ENCODE measurements around the gene ACOD1. TPM values are rescaled to one million over a fixed set of nuclear protein-coding genes. Genes with fewer than 3 reads are reported as not detected.

ACOD1 gene
- total RNA-seq, 1 experiment from 2014 or later = not detected

DNA sequence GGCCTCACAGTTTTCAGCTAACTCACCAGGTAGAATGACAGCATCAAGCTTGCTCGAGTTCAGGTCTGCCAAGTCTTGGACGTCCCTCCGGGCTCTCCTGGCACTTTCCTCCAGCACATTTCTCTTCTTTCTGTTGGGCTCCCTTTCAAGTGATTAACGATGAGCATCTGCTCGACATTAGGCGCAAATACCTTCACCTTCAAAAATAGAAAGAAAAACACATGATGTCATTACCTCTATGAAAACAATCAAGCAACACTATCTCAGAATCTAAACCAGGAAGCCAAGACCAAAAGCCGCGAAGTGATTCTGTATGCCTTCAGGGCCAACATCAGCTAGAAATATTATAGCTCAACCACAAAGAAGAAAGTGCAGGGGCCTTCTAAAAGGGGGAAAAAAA is 28.2 kb downstream of the ACOD1 start:
- H3K4me3 Mint-ChIP-seq (ENCODE audit: unreplicated experiment) = no peak overlapping the region
- peaks cover 13% of the 10 kb centered on the region for H3K27me3 Mint-ChIP-seq (ENCODE audit: insufficient read depth, unreplicated experiment)
- no peaks in the 10 kb centered on the region for H3K36me3 ChIP-seq (ENCODE audit: control insufficient read depth, insufficient read depth, low read length)
- TF ChIP-seq, protein P1, sequence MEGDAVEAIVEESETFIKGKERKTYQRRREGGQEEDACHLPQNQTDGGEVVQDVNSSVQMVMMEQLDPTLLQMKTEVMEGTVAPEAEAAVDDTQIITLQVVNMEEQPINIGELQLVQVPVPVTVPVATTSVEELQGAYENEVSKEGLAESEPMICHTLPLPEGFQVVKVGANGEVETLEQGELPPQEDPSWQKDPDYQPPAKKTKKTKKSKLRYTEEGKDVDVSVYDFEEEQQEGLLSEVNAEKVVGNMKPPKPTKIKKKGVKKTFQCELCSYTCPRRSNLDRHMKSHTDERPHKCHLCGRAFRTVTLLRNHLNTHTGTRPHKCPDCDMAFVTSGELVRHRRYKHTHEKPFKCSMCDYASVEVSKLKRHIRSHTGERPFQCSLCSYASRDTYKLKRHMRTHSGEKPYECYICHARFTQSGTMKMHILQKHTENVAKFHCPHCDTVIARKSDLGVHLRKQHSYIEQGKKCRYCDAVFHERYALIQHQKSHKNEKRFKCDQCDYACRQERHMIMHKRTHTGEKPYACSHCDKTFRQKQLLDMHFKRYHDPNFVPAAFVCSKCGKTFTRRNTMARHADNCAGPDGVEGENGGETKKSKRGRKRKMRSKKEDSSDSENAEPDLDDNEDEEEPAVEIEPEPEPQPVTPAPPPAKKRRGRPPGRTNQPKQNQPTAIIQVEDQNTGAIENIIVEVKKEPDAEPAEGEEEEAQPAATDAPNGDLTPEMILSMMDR (IDR thresholded peaks at IDR 0.05; ENCODE audit: insufficient read depth in 1 of 2, low read depth in 1 of 2, low read length in 1 of 2, severe bottlenecking in 1 of 2, unreplicated experiment in 1 of 2) = no peak
- H3K36me3 Mint-ChIP-seq (ENCODE audit: insufficient read depth, unreplicated experiment) = no peaks in the 10 kb centered on the region
- ChIA-PET POLR2A (no interaction called here), CTCF (no interaction called here)
- H3K27ac Mint-ChIP-seq (ENCODE audit: unreplicated experiment) = no peak overlapping the region
- no peak overlapping the region for H3K4me3 ChIP-seq (ENCODE audit: low read depth, low read length)
- intact Hi-C loops (cut with micrococcal nuclease; ENCODE audit: unreplicated experiment) = no loop called here
- H3K9me3 ChIP-seq = no peaks in the 10 kb centered on the region
- H3K4me1 Mint-ChIP-seq (ENCODE audit: low read depth, unreplicated experiment) = no peaks in the 10 kb centered on the region
- no peak for DNase-seq
- H3K9me3 Mint-ChIP-seq (ENCODE audit: unreplicated experiment) = no peaks in the 10 kb centered on the region
- peaks cover 11% of the 10 kb centered on the region for H3K4me1 ChIP-seq
- no TSS peak for BruUV-seq (replicated peaks)
- H3K27me3 ChIP-seq (replicated peaks; ENCODE audit: control insufficient read depth, insufficient read depth, low read length) = no peaks in the 10 kb centered on the region

- Mint-ChIP-seq H3K4me1 (ENCODE audit: low read depth, unreplicated experiment) (no peaks in the 10 kb centered on the region), H3K4me3 (ENCODE audit: unreplicated experiment) (no peak overlapping the region), H3K36me3 (ENCODE audit: insufficient read depth, unreplicated experiment) (no peaks in the 10 kb centered on the region), H3K9me3 (ENCODE audit: unreplicated experiment) (no peaks in the 10 kb centered on the region), H3K27ac (ENCODE audit: unreplicated experiment) (no peak overlapping the region), H3K27me3 (ENCODE audit: insufficient read depth, unreplicated experiment) (peaks cover 17% of the 10 kb centered on the region)
- Histone ChIP-seq H3K27me3 (replicated peaks; ENCODE audit: control insufficient read depth, insufficient read depth, low read length) (no peaks in the 10 kb centered on the region), H3K36me3 (ENCODE audit: control insufficient read depth, insufficient read depth, low read length) (no peaks in the 10 kb centered on the region), H3K4me3 (ENCODE audit: low read depth, low read length) (no peak overlapping the region), H3K4me1 (peaks cover 11% of the 10 kb centered on the region), H3K9me3 (no peaks in the 10 kb centered on the region)
- intact Hi-C loops (cut with micrococcal nuclease; ENCODE audit: unreplicated experiment) = no loop called here
- ChIA-PET CTCF (no interaction called here), POLR2A (no interaction called here)
- no TSS peak for BruUV-seq (replicated peaks)
- DNase-seq = no peak
- TF ChIP-seq, protein P1 (IDR thresholded peaks at IDR 0.05; ENCODE audit: insufficient read depth in 1 of 2, low read depth in 1 of 2, low read length in 1 of 2, severe bottlenecking in 1 of 2, unreplicated experiment in 1 of 2) = no peak
Observed at GRCh38 chr13:76976929-76977328, 28.6 kb downstream of the ACOD1 start.

- H3K27me3 ChIP-seq (replicated peaks; ENCODE audit: control insufficient read depth, insufficient read depth, low read length) = no peaks in the 10 kb centered on the region
- DNase-seq = peak; percentile 79 to 92
- intact Hi-C loops (cut with micrococcal nuclease; ENCODE audit: unreplicated experiment) = loop anchor here (1.0 to 10.0 kb wide), 4 partner anchors 13 to 1105 kb away; no protein-coding TSS in a partner anchor
- no TSS peak for BruUV-seq (replicated peaks)
- peak overlapping the region; percentile 32 for H3K4me3 ChIP-seq (ENCODE audit: low read depth, low read length)
- Mint-ChIP-seq H3K9me3 (ENCODE audit: unreplicated experiment) (no peaks in the 10 kb centered on the region), H3K36me3 (ENCODE audit: insufficient read depth, unreplicated experiment) (no peaks in the 10 kb centered on the region), H3K4me1 (ENCODE audit: low read depth, unreplicated experiment) (no peaks in the 10 kb centered on the region), H3K27me3 (ENCODE audit: insufficient read depth, unreplicated experiment) (peaks cover 26% of the 10 kb centered on the region), H3K4me3 (ENCODE audit: unreplicated experiment) (no peak overlapping the region), H3K27ac (ENCODE audit: unreplicated experiment) (no peak overlapping the region)
- POLR2A ChIA-PET = interaction anchor here (0.6 kb wide), 1 partner anchor 312 kb away, joined by 4 read pairs; no protein-coding TSS in a partner anchor
- CTCF ChIA-PET = interaction anchor here (0.5 to 0.8 kb wide), 3 partner anchors 26 to 1111 kb away, joined by 3 read pairs; no protein-coding TSS in a partner anchor
- no peaks in the 10 kb centered on the region for H3K9me3 ChIP-seq
- H3K4me1 ChIP-seq = no peaks in the 10 kb centered on the region; the same call in 1 of the 2 replicates
- no peaks in the 10 kb centered on the region for H3K36me3 ChIP-seq (ENCODE audit: control insufficient read depth, insufficient read depth, low read length)
- TF ChIP-seq, protein P1 (IDR thresholded peaks at IDR 0.05; ENCODE audit: insufficient read depth in 1 of 2, low read depth in 1 of 2, low read length in 1 of 2, severe bottlenecking in 1 of 2, unreplicated experiment in 1 of 2) = peak; percentile 95 to 99
Observed at GRCh38 chr13:76980075-76980718, 31.9 kb downstream of the ACOD1 start.

Measured in Caco-2 (cell line).